ENCODE results near the gene DCC.

- no peak for TF ChIP-seq CTCF (IDR thresholded peaks at IDR 0.05)
- TF ChIP-seq POLR2AphosphoS5 (IDR thresholded peaks at IDR 0.05) = no peak
- no peak for TF ChIP-seq POLR2A (IDR thresholded peaks at IDR 0.05)
Observed at GRCh38 chr18:53225567-53226325, 885.7 kb downstream of the DCC start.

Data from upper lobe of left lung (tissue), 4 donors.